ENCODE data around the gene MAD1L1.

Gene MAD1L1

DNA sequence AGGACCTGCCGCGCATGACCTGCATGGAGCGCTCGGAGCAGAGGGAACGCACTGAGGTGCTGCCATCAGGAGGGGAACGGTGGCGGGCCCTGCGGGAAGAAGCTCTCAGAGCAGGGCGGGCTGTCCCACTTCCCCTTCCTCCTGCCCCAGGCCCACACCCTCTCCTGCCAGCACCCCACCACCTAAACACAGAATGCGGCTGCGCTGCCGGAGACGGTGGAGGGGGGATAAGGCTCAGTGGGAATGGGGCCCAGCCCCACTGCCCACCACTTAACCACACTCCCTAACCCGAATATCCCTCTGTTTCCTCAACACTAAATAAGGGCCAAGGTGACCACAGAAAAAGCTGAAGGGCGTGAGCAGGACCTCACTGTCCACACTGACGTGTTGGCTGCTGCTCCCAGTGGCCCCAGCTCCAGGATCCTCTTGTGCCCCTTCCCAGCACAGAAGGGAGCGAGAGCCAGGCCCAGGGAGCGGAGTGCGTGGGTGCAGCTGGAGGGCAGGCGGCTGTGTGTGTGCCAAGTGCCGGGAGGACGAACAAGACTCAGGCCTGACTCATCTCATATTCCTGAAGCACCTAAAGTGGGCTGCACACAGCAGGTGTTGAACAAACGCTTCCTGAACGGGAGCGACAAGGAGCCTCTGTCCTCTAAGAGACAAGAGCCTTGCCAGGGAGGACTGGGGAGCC lies 116.8 kb downstream of the MAD1L1 start:
- no peak for DNase-seq (ENCODE audit: low spot score)

DNA sequence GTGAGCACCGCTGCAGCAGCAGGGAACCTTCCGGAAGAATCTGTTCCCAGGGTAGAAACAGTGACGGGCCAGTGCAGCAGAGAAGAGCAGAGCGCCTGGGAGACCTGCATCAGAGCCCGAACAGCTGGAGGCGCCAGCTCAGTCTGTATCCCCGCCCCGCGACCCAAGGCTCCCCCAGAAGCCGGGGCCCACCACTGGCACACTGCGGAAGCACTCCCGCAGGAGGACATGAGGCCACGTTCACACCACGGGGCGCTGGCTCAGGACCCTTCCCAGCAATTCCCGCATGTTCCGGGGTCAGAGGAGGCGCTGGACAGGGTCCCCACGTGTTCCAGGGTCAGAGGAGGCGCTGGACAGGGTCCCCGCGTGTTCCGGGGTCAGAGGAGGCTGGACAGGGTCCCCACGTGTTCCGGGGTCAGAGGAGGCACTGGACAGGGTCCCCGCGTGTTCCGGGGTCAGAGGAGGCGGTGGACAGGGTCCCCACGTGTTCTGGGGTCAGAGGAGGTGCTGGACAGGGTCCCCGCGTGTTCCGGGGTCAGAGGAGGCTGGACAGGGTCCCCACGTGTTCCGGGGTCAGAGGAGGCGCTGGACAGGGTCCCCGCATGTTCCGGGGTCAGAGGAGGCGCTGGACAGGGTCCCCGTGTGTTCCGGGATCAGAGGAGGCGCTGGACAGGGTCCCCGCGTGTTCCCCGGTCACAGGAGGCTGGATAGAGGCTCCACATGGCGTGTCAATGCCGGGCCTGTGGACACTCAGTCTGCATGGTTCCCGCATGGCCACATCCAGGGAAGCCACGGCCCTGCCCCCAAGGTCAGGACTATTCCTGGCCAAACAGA lies 117.6 kb downstream of the MAD1L1 start:
- no peak for DNase-seq (ENCODE audit: low spot score)

DNA sequence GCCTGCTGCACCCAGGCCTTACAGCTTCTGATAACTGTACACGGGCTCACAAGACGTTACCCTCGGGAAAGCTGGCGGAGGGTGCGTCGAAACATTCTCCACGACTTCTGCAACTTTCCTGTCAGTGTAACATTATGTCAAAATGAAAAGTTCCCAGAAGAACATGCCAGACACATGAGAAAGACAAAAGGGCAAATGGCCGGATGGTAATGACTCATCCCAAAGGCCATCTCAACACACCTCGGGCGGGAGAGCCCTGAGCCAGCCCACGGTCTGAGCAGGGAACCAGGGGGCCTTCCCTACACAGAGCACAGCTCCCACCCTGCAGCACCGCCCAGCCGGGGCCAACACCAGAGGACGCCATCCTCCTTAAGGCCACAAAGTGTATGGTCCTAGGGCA lies 118.7 kb downstream of the MAD1L1 start:
- DNase-seq (ENCODE audit: low spot score) = no peak

DNA sequence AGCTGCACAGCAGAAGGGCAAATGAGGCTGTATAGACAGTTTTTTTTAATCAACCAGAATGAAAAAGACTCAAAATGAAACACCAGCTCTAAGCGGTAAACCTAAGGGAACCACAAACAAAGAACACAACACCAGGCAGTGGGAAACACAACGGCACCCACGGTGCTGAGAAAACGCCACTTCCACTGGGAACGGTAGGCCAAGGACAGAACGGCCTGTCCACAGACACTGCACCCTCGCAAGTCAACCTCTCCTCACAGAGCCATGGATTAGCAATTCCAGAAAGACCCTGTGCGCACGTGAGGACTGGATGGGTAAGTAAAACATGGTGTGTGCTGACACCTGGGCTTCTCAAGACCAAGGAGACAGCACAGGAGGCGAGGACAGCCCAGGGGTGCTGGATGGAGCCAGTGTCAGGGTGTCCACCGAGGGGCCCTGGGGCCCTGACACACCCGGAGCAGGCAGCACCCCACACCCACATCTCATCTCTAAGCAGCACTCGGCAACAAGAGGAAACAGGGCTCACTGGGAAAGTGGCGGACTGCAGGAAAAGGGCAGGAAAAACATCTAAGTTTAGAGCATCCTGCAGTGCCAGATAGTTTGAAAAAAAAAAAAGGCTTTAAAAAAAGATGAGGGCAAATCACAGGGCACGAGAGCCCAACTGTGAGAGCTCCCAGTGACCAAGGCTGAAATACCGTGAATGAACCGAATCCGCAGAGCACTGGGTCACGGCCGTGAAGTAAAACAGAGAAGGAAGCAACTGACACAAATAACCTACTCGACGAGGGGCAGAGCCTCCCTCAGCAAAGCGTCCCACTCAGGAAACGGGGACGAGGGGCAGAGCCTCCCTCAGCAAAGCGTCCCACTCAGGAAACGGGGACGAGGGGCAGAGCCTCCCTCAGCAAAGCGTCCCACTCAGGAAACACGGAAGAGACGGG lies 120.2 kb downstream of the MAD1L1 start:
- DNase-seq (ENCODE audit: low spot score) = no peak

DNA sequence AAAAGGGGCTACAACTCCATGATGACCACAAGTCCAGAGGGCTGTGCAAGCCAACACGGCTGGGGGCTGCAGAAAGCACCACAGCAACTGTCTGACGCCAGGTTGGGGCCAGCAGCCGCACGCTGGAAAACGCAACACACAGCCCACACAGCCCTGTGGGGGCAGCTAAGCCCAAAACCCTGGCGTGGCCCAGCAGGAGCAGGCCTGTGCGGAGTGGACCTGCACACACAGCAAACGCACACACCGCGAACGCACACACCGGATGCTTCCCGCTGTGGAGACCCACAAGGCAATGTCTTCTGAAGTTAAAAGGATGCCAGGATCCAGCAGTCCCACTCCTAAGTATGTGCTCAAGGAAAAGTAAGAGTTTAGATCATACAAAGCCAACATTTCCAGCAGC lies 121.2 kb downstream of the MAD1L1 start:
- DNase-seq (ENCODE audit: low spot score) = no peak

DNA sequence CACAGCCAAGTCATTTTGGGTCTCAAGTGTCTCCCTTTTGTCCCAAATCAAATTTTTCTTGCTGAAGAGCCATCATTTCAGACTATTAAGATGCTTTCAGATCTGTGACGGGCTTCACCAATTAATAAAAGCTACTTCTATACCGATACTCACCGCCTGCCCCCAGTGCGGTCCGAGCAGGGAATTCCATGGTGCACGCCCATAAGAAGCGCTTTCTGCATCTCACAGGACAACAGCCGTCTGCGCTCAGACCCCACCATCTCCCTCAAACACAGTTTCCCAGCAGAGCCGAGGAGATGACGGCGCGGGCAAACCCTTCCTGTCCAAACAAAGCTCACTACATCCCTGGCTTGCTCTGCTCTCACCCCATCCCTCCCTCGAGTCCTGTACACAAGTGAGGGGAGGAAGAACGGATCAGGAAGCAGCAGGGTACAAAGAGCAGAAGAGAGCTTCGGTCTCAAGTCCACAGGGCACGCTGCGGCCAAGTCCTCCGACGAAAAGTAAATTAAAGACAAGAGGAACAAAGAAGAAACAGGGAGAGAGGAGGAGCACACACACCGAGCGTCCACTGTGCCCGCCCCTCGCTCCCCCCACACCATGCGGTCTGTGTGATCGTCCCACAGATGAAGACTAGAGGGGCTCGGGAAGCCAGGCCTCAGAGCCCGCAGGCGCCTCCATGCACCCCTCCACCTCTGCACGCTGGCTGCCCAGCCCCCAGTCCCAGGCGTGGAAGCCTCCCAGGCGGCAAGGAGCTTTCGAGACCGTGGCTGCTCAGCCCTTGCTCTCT lies 121.9 kb downstream of the MAD1L1 start:
- DNase-seq (ENCODE audit: low spot score) = no peak

DNA sequence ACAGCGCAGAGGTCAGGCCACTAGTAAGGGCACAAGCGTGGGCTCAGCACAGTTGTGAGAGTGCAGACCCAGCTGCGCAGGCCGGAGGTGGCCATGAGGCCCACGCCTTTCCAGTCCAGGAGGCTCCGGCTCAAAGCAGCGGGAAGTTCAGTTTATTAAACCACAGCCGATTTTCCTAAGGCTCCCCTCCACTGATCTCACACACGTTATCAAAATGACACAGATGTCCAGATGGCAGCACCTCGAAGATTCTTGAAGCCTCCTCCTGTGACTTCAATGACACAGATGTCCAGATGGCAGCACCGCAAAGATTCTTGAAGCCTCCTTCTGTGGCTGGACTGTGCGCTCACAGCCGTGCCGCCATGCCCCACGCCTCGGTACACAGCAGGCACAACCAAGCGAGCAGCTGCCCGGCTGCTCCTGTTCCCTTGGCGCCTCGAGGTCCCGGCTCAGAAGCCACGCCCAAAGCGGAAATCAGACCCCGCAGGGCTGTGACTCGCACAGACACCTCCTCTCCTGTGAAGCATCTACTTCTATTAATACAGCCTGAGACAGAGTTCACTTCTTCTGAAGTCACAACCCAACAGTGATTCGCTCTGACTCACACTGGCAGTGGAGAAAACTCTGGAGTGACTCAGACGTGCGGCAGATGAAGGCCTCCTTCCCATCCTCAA lies 122.7 kb downstream of the MAD1L1 start:
- DNase-seq (ENCODE audit: low spot score) = no peak

DNA sequence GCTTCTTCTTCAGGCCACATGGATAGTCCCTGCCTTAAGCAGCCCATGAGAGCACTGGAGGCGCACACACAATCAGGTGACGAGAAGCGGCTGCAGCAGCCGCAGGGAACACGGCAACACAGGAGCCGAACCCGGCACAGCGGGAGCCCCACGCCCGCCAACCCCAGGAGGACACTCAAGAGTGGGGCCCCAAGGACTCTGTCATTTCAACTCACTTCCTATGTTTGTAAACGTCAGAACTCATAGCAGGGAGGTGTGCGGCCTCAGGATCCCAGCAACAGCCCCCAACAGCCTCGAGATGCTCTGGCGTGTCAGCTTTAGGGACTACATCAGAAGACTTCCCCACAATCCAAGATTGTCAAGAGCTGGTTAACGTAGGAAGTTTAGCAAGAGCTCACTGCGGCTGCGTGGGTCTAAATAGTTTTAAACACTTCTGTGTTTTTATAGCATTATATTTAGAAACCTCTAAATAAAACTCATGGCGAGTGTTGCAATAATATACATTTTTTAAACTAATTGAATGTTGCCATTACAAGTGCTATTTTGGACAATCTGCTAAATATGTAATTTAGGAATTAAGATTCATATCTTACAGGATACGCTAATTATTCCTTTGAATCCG lies 123.4 kb downstream of the MAD1L1 start:
- no peak for DNase-seq (ENCODE audit: low spot score)

DNA sequence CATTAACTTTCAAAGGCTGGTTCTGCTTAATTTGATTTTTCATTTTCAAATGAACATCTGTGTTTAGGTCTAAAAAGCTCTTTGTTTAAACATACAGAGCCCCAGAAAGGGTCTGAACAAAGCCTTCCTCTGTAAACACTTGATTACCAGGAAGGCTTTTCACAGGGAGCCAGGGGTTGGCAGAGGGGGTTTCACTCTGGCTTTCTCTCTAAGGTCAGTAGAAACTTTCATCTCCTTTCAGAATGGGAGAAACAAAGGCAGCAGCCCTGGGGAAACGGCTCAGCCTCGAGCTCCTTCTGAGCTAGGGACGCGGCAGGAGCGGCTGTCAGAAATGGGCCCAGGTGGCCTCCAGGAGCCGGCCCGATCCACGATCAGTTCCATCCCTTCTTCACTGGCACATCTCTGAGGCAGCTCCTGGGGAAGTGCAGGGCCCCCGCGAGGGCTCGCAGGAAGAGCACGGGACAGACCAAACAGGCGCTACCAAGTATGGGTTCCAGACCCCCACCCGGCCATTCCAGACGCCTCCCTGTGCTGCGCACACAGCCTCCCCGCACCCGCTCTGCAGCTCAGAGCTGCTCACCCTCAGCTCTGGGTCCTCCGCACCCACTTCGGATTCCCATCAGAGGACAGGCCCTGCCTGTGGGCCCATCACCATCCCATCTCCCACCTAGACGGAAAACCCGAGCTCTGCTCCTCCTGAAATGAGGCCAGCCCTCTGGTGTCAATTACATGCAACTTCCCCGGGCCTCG lies 124.1 kb downstream of the MAD1L1 start:
- peak; percentile 95 for DNase-seq (ENCODE audit: low spot score)

DNA sequence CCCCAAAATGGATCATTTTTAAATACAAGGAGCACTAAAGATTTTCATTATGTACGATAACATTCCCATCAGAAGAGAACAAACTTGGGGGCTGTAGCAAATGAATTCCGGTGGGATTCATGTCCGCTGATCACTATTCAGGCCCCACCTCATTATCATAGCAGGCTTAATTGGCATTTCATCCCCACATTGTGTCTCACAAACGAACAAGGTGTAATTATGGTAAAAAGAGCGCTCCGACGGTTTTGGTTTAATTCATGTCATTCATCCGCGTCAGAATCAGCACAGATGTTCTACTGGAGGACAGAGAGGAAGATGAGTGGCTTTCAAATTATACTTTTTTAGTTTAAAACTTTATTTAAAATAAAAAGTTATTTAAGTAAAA lies 124.7 kb downstream of the MAD1L1 start:
- no peak for DNase-seq (ENCODE audit: low spot score)

DNA sequence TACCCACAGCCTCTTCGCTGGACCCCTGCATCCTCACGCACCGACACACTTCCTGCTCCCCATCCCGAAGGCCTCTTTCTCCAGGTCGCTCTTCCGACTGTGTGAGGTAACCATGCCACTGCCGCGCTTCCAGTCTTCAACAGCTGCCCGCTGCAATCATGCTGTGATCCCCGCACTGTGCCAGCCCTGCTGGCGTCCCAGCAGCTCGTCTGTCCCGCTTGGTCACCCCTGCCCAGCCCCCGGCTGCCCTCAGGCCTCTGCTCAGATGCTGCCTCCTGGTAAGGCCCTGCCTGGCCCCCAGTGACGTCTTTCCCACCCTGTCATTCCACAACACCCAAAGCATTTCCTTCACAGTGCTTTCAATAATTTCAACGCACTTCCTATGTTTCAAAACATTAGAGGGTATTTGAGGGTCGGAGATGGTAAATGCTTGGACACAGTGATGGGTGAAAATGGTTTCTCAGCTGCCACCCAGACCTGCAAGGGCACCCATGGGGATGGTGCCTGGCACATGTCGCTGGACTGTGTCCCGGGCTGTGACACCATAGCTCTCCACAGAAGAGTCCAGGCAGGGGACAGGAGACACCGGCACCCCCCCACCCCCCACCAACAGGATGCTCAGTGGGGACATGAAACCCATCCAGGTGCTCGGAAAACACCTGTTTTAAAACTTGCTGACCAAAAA lies 125.2 kb downstream of the MAD1L1 start:
- DNase-seq (ENCODE audit: low spot score) = peak; percentile 76

DNA sequence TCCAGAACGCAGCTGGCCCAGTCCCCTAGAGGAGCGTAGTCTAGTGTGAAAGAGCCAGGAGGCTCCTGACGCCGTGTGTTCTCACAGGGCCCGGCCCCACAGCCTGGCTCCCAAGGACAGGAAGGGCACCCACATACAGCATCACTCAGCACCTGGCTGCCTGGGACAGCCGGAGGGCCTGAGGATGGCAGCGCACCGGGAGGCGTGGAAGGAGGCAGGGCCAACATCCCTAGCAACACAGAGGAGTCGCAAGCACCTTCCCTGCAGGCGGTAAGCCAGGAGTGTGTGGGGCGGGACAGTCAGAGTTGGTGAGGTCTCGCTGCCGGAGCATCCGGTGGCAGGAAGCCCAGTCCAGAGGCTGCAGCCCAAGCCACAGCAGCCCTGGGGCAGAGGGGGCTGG lies 125.8 kb downstream of the MAD1L1 start:
- peak; percentile 65 for DNase-seq (ENCODE audit: low spot score)

DNA sequence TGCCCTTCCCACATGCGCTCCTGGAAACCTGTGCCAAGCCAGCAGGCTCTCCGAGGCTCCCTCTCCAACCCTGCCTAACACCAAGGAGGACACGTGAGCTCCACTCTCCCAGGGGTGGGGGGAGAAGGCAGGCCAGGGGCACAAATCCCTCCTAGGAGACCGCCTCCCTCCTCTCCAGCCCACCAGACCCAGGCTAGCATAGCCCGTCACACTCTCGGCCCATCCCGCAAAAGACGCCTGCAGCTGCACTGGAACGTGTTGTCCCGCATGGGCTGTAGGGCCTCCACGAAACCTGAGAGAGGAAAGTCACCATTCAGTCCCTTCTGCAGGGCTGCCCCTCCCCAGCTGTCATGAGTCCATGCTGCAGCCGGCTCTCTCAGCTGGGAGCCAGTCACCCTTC lies 126.3 kb downstream of the MAD1L1 start:
- no peak for DNase-seq (ENCODE audit: low spot score)

DNA sequence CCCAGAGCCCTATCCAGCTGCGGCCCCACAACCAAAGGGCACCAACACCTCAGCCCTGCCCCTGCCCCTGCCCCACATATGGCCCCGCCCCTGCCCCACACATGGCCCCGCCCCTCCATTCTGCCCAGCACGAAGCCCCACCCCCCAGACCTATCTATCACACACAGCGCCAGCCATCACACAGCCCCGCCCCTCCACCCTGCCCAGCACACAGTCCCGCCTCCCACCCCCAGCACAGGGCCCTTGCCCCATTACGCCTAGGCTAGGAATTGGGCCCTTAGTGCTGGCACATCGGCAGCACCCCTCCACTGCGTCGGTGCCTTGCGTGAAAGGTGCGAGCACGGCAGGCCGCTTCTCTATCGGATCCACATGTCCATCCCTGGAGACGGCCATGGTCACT lies 126.8 kb downstream of the MAD1L1 start:
- DNase-seq (ENCODE audit: low spot score) = no peak

DNA sequence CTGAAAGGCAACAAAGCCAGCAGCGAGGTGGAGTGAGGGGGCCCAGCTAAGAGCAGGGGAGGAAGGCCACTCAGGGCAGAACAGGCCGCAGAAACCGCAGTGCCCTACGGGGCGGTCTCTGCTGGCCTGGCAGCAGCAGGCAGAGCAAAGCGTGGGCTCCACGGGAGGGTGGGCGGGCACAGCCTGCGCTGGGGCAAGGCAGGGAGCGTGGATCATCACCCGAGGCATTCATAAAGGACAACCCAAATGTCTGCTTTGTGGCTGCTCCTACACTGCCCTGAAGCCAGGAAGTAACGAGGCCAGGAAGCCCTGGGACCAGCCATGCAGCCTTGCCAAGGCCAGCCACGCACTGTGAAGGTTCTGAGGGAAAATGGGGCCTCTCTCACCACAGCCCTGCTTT lies 127.5 kb downstream of the MAD1L1 start:
- no peak for DNase-seq (ENCODE audit: low spot score)

DNA sequence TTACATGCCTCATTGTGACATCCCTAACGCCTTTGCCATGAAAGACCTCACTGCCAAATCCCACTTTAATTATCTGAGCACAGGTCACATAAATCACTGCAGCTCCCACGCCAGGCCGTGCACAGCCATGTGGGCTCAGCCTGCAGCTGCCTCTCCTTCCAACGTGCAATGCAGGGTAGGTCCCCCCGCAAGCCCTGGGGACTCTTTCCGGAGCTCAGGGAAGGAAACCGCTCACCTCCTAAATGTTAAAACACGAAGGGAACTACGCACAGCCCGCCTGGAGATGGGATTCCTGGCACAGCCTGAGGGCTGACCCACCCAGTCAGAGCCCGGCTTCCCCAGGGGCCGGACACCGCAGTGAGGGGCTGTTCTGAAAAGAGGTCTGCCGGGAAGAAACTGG lies 128.0 kb downstream of the MAD1L1 start:
- no peak for DNase-seq (ENCODE audit: low spot score)

DNA sequence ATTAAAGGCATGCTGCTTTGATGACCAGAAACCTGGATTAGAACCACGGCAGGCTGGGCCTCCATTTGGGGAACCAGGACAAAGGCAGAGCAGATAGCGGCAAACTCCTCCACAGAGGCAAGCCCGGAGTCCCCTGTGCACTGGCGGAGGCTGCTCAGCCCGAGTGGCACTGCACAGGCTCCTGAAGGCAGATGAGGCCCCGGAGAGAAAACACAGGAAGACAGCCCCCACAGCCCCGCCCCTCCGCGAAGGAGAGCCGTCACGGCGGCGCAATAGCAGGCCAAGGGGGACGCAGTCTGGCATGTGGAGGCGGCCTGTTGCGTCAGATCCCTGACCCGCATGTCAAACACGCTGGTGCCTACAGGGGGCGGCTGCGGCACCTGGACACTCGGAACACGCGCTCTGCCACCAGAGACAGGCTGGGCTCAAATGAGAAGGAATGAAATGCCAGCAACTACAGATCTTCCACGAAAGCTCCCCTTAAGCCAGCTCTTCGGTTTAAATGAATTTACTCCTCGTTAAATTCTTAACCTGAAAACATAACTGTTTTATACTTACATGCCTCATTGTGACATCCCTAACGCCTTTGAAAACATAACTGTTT lies 128.5 kb downstream of the MAD1L1 start:
- peak; percentile 75 for DNase-seq (ENCODE audit: low spot score)

DNA sequence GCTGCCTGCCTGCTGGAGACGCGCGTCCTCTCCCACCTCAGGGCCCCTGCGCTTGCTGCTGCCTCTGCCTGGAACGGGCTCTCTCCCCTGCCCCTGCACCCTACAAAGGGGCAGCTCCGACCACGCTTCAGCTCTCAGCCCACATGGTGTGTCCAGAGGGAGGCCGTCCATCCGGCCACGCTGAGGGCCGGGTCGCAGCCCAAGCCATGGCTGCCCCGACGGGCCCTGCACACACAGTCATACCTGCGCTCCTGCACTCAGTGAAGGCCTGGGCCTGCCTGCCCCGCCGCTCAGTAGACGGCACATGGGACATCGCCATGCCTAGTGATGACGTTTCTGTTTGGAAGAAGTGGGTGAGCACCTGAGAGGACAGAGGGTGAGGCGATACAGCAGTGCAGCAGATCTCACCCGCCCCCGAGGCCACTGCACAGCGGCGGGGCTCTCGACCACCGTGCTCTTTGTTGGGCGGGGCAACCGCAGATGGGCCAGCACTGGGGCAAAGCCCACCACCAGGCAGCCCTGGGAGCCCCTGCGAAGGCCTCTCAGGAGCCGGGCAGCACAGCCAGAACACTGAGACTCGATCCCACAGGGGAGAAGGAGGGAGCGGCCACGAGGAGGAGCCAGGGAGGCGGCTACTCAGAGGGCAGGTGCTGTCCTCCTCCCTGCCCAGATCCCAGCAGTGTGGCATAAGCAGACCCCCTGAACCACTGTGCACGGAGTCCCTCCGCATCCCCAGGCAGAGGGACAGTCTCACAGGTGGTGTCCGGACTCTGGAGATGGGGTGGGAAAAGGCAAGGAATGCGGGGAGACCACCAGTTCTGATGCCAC lies 129.5 kb downstream of the MAD1L1 start:
- no peak for DNase-seq (ENCODE audit: low spot score)
